GM20000 (cell line): Measurements from ENCODE around the gene ACIN1.

ENCODE experiments used
- DNase-seq: peaks from one replicate; pipeline ENCODE4 v3.0.0; 2012; ENCODE audit warnings: low spot score
- CTCF ChIP-seq: IDR thresholded peaks from 2 replicates; pipeline ENCODE4 v1.5.1; 2012; ENCODE audit warnings: mild to moderate bottlenecking, control low read depth; ENCODE audit errors: extremely low read depth, missing control alignments

ACIN1 gene

GRCh38 chr14:23127861-23128260, 32.9 kb upstream of the ACIN1 start:
- no peak for TF ChIP-seq CTCF
- no peak for DNase-seq

DNA sequence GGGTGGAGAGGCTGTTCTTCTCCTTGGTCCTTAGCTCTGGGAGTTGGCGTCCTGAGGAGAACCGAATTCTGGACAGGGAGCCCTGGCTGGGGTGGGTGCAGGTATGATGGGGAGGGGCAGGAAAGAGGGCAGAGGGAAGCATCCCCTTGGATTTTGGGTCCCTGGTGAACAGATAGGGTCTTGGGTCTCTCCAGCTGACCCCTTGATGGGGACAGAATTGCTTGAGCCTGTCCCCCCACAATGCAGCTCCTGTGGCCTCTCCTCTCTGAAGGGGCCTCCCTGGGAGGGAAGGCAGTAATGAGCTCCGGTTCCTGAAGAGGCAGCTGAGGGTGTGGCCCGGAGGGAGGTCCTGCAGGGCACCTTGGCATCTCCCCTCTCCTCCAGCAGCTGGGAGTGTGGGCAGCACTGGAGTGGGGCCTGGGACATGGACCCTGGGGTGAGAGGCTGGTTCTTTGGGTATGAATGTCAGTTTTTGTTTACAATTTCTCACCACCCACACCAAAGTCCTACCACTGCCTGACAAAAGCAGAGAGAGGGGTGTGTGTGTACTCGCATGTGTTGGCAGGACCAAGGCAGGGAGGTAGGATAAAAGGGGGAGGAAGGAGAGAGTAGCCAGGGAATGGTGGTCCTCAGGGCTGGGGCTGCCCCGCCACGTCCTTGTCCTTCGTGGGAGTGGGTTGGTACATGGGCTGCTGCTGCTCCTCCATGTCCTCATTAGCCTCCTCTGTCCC, 31.8 kb upstream of the ACIN1 start:
- DNase-seq: no peak
- no peak for TF ChIP-seq CTCF

DNA sequence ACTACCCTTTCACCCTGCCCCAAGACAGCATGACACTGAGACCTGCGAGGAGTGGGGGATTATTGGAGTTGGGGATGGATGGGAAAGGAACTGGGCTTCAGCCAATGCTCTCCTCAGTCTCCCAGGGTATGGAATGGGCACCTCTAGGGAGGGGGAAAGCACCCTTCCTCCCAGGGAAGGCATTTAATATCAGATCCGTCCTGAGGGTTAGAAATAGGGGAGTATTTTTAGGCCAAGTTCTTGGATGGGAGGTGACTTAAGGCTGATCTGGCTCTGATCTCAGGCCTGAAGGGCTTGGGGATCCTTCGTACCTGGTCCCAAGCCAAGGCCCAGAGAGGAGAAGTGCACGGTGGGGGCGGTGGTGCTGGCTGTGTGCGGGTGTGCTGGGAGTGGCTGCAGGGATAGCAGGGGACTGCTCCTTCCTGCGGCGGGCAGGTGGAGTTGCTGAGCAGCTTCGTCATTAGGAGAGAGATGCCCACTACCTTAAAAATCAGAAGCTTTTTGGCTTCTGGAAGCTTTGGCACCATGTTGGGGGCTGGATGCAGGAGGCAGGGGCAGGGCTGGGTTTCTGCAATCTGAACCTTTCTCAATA, 31.1 kb upstream of the ACIN1 start:
- TF ChIP-seq CTCF: no peak
- no peak for DNase-seq

DNA sequence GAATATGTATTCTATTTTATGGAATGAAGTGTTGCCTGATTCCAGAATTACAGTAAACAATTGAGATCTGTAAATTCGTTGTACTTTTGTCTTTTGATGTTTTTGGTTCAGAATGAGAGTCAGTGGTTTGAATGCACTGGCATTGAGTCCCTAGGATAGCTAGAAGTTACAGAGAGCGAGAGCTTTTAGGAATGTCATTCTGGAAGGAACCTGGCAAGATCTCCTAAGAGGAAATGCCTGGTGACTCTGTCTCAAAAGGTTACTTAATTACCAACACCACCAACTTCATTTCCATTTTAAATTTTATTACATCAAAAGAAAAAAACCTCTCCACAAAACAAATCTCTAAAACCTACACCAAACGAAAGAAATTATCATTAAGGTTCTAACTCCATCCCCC, 30.1 kb upstream of the ACIN1 start:
- TF ChIP-seq CTCF: no peak
- DNase-seq: no peak

DNA sequence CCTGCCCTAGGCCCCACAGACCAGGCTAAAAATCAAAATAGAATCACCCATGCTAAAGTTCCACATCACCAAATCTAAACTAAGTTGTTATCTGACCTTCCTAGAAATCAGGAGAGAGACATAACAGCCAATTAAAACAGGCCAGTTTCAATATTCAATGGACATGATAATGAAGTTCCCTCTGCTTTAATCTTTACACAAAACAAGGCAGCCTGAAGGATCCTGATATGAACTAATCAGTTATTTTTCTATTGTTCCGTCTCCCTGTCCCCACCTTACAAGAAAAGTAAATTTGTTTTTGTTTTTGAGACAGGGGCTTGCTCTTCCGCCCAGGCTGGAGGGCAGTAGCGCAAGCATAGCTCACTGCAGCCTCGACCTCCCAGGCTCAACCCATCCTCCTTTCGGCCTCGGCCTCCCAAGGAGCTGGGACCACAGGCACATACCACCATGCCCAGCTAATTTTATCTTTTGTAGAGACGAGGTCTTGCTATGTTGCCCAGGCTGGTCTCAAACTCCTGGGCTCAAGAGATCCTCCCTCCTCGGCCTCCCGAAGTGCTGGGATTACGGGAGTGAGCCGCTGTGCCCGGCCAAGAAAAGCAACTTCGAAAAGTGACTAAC, 29.5 kb upstream of the ACIN1 start:
- TF ChIP-seq CTCF: no peak
- no peak for DNase-seq

- no peak for TF ChIP-seq CTCF
- DNase-seq: no peak
Measured at GRCh38 chr14:23123419-23123818, 28.5 kb upstream of the ACIN1 start.

- TF ChIP-seq CTCF: no peak
Measured at GRCh38 chr14:23122086-23122485, 27.1 kb upstream of the ACIN1 start.

More at GRCh38 chr14:23122086-23122485, 27.1 kb upstream of the ACIN1 start:
- DNase-seq: no peak
